ENCODE measurements around the gene ADRM1.
A peak's percentile ranks its signal among the peaks of the same experiment; 100 is the strongest.

ADRM1 gene

GRCh38 chr20:62325172-62325905 lies 22.5 kb downstream of the ADRM1 start:
- ATAC-seq: no peak

DNA sequence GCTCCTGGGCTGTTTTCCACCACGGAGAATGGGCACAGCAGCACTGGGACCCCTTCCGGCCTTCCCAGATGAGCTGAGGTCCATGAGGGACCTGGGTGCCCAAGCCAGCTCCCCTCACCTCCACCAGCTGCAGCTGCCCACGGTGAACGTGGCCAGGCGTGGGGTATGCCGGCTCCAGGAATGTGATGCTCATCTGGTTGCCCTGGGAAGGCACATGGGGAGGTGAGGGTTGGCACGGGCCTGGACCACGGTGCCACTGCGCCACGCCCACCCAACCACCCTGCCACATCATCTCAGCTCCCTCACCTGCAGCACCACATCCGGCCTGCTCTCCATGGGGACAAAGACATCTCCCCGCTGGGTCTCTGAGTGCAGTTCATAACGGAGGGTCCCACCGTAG lies 23.8 kb downstream of the ADRM1 start:
- ATAC-seq: no peak

- ATAC-seq: no peak
Measured at GRCh38 chr20:62326959-62327725, 24.3 kb downstream of the ADRM1 start.

DNA sequence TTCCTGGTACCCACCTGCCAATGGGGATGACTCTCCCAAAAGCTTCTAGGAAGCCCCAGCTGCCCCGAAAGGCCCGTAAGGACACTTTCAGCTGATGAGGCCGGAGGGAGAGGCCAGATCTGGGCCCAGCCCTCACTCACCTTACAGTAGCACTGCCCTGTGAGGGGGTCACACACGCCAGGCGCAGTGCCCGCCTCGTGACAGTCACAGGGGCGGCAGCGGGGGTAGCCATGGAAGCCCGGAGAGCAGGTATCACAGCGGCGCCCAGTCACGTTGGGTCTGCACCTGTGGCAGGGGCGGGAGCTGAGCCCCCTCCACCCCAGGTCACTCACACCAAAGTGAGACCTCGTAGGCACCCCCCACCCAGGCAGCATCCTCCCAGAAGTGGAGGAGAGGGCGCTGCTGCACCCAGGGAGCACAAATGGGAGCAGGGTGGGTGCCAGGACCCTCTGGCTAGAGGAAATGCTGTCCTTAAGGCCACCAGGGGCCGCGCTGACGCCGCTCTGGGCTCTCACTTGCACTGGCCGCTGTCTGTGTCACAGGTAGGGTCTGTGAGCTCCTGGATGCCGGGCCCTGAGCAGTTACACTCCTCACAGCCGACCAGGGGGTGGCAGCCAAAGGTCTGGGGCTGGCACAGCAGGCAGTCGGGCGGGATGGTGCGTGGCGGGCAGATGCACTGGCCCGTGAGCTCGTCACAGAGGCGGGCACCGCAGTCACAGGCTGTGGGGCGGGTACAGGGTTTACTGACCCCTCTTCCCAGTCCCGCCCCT lies 25.1 kb downstream of the ADRM1 start:
- no peak for ATAC-seq

GRCh38 chr20:62328684-62329388 lies 26.0 kb downstream of the ADRM1 start:
- no peak for ATAC-seq

- ATAC-seq: no peak
Measured at GRCh38 chr20:62329389-62330377, 26.9 kb downstream of the ADRM1 start.

GRCh38 chr20:62330576-62331317 lies 27.9 kb downstream of the ADRM1 start:
- ATAC-seq: no peak

DNA sequence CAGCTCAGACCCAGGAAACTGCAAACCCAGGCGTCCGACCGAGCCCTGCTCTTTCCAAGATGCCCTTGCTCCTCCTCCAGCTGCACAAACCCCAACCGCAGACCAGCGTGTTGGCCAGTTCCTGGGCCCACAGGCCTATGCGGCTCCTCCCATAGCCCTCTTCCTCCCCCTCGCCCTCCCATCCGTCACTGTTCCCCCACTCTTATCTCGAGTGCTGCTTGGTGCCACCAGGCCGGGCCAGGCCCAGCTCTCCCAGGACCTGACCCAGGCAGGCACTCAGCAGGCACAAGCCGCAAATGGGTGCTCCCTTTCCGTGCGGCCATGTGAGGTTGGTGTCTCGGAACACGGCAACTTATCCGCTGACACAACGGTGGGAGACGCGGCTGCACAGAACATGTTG lies 28.6 kb downstream of the ADRM1 start:
- ATAC-seq: no peak

GRCh38 chr20:62332421-62332820 lies 29.6 kb downstream of the ADRM1 start:
- no peak for ATAC-seq

- ATAC-seq: no peak
Measured at GRCh38 chr20:62332989-62333819, 30.4 kb downstream of the ADRM1 start.

- no peak for ATAC-seq
Measured at GRCh38 chr20:62333820-62334595, 31.2 kb downstream of the ADRM1 start.

DNA sequence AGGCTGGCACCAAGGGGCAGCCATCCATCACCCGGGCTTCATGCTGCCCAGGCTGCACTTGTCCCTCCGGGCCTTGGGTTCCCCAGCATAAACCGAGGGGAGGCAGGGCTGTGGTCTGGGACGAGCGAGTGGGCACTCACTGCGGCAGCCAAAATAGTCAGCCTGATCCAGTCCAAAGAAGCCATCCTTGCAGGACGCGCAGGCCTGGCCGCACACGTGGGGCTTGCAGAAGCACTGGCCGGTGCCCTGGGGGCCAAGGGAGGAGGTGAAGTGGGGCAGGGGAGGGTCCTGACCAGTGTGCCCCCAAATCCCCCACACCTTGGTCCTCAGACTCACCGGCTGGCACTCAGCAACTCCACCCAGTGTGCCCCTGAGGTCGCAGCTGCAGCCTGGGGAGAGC lies 32.1 kb downstream of the ADRM1 start:
- no peak for ATAC-seq

- ATAC-seq: no peak
Measured at GRCh38 chr20:62335532-62335931, 32.7 kb downstream of the ADRM1 start.

DNA sequence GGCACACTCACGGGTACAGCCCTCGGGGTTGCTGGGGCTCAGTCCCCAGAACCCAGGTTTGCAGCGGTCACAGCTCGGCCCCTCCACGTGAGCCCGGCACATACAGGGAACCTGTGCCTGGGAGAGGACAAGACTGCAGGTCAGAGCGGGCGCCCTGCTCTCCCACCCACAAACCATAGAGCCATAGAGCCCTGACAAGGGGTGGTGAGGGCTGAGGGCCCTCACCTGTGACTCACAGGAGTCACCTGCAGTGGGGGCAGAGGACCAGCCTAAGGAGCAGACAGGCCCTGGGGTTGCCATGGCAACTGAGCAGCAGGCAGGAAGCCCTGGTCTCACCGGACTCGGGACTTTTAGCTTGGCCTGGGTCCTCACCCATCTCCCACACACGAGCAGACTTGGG lies 33.5 kb downstream of the ADRM1 start:
- ATAC-seq: no peak

GRCh38 chr20:62336775-62337557 lies 34.2 kb downstream of the ADRM1 start:
- no peak for ATAC-seq

DNA sequence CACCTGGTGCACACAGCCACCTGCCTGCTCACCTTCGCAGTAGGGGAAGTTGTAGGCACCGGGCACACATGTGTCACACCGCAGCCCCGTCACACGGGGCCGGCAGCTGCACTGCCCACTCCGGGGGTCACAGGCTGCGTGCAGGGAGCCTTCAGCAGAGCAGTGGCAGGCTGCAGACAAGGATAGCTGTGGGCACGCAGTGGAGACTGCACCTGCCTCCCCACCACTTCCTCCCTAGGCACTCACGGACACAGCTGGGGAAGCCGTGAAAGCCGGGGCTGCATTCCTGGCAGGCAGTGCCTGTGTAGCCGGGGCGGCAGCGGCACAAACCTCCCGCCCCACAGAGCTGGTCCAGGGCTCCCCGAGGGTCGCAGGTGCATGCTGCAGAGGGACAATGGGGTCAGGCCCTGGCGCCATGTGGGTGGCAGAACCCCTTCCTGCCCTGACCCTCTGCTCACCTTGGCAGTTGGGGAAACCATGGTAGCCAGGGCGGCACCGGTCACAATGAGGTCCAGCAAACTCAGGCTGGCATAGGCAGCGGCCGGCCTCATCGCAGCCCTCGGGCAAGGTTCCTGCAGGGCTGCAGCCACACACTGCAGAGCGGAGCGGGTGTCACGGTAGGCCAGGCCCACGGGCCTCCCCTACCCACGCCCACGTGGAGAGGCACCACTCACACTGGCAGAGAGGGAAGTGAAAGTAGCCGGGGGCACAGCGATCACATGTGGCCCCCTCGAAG lies 34.9 kb downstream of the ADRM1 start:
- ATAC-seq: peak in 1 of 2 donors; percentile 21

DNA sequence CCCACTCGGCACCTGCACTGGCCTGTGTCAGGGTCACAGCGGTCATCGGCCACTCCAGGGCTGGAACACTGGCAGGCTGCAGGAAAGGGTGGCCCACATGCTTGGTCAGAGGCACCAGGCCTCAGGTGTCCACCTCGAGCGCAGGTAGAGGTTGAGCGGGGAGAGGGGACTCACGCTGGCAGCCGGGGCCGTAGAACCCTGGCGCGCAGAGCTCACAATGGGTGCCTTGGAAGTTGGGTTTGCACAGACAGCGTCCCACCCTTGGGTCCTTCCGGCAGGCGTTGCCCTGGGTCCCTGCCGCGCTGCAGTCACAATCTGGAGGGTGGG lies 35.5 kb downstream of the ADRM1 start:
- no peak for ATAC-seq

- ATAC-seq: no peak
Measured at GRCh38 chr20:62339647-62340062, 36.9 kb downstream of the ADRM1 start.
